HepG2 (cell line): ENCODE results near the gene SIAH1. TPM values are rescaled to one million over a fixed set of nuclear protein-coding genes. Genes with fewer than 3 reads are reported as not detected.
"Not testable (repeated sequence)": the region's sequence is repeated elsewhere in the genome, so short reads cannot be mapped to it uniquely, and the experiment has no call there.

Experiments used
- ATAC-seq: fragments of 200-7000 bp; cut with Tn5 transposase; 3 replicates; pipeline ENCODE4 v1.9.1; 2020; ENCODE audit warnings: mild to moderate bottlenecking, moderate library complexity
- BruUV-seq: library from RNA; stranded (reverse); fragments of 400-500 nt; replicated peaks from 2 replicates; lab custom pipeline; 2021; lab: Mats Ljungman, UMichigan
- CTCF ChIA-PET: fragments of 300-600 bp; formaldehyde crosslinking; extraction: SDS; loops from one replicate; lab custom pipeline; 2021; ENCODE audit warnings: low total read pairs, inconsistent platforms, low intra/inter-chr PET ratio; lab: Yijun Ruan, JAX
- POLR2A ChIA-PET: fragments of 350-600 bp; sonication (Branson Sonifier 250); formaldehyde crosslinking; loops from one replicate; lab custom pipeline; 2020; ENCODE audit warnings: antibody characterized with exemption, inconsistent platforms; lab: Yijun Ruan, JAX
- DNase-seq: peaks from one replicate; pipeline ENCODE4 v3.0.0-alpha.2; 2015; ENCODE audit warnings: low spot score
- FAIRE-seq: peaks from 3 replicates; lab custom pipeline; 2011; peaks lifted over from hg19 to GRCh38; lab: Jason Lieb, UNC
- H2AFZ ChIP-seq: one replicate; pipeline ENCODE4 v1.6.1; 2011; ENCODE audit warnings: low read length, inconsistent platforms
- H3K27ac ChIP-seq: fragments of 300-600 bp; 3 replicates; pipeline ENCODE4 v1.8.0; 2011; ENCODE audit warnings: mixed run types, mild to moderate bottlenecking, mixed read lengths, low read length, inconsistent platforms; ENCODE audit not compliant: insufficient read depth; ENCODE audit errors: extremely low read length
- H3K27me3 ChIP-seq, 2 experiments: fragments of 200-600 bp in 1 of 2; 2 replicates in 1 of 2; 3 replicates in 1 of 2; pipeline versions ENCODE4 v1.6.0 to v1.8.0; 2011; ENCODE audit warnings: low read length in 2 of 2, mild to moderate bottlenecking in 2 of 2, moderate library complexity in 2 of 2, inconsistent platforms in 1 of 2; ENCODE audit not compliant: insufficient read depth in 2 of 2, control insufficient read depth in 1 of 2
- H3K36me3 ChIP-seq, 2 experiments: fragments of 200-600 bp in 1 of 2; replicated peaks in 1 of 2; 2 replicates in 1 of 2; 3 replicates in 1 of 2; pipeline versions ENCODE4 v1.5.1 to v1.8.0; 2011; ENCODE audit warnings: low read length in 2 of 2, inconsistent platforms in 1 of 2; ENCODE audit not compliant: insufficient read depth in 2 of 2, control insufficient read depth in 1 of 2
- H3K4me1 ChIP-seq: 2 replicates; pipeline ENCODE4 v1.5.1; 2012; ENCODE audit warnings: low read length, inconsistent platforms; ENCODE audit not compliant: insufficient read depth
- H3K4me2 ChIP-seq: 2 replicates; pipeline ENCODE4 v1.6.0; 2011; ENCODE audit warnings: low read depth, low read length, inconsistent platforms
- H3K4me3 ChIP-seq, 3 experiments: fragments of 200-600 bp in 1 of 3; sonication (generic), shearing (Covaris generic) in 1 of 3; replicated peaks in 1 of 3; 2 replicates each; pipeline ENCODE4 v1.5.1; 2011 to 2016; ENCODE audit warnings: low read length in 3 of 3, inconsistent platforms in 2 of 3, low read depth in 2 of 3, mild to moderate bottlenecking in 2 of 3, control low read depth in 1 of 3, mixed read lengths in 1 of 3; ENCODE audit not compliant: insufficient read depth in 1 of 3
- H3K79me2 ChIP-seq: one replicate; pipeline ENCODE4 v1.6.1; 2011; ENCODE audit warnings: low read length, inconsistent platforms; ENCODE audit not compliant: insufficient read depth
- H3K9ac ChIP-seq: 2 replicates; pipeline ENCODE4 v1.6.0; 2011; ENCODE audit warnings: mild to moderate bottlenecking, low read depth, low read length, inconsistent platforms; ENCODE audit not compliant: insufficient read depth
- H3K9me3 ChIP-seq: 2 replicates; pipeline ENCODE4 v1.5.1; 2012; ENCODE audit warnings: mild to moderate bottlenecking, low read length
- H4K20me1 ChIP-seq: 2 replicates; pipeline ENCODE4 v1.6.0; 2011; ENCODE audit warnings: inconsistent platforms, mild to moderate bottlenecking, low read length, moderate library complexity; ENCODE audit not compliant: insufficient read depth
- FOSL2 ChIP-seq: sonication (generic); formaldehyde crosslinking; IDR thresholded peaks from 2 replicates; pipeline ENCODE4 v1.4.0; 2020; ENCODE audit warnings: missing genetic modification reagents
- FOXO4 ChIP-seq: sonication (generic); formaldehyde crosslinking; conservative IDR thresholded peaks from 2 replicates; pipeline ENCODE4 v1.8.1; 2023; ENCODE audit warnings: missing genetic modification reagents
- SAFB2 ChIP-seq: sonication (generic); formaldehyde crosslinking; IDR thresholded peaks from 2 replicates; pipeline ENCODE4 v1.5.1; 2020; ENCODE audit warnings: missing genetic modification reagents, low read depth, mild to moderate bottlenecking, borderline replicate concordance
- ZBTB33 ChIP-seq: sonication (generic); formaldehyde crosslinking; IDR thresholded peaks from 2 replicates; pipeline ENCODE4 v1.4.0; 2020; ENCODE audit warnings: missing genetic modification reagents
- ZBTB38 ChIP-seq: sonication (generic); formaldehyde crosslinking; IDR thresholded peaks from 2 replicates; pipeline ENCODE4 v1.5.1; 2020; ENCODE audit warnings: mild to moderate bottlenecking, missing genetic modification reagents
- WGBS: methylation state at CpG from one replicate; pipeline ENCODE4 v1.1.6; 2017; ENCODE audit warnings: low lambda C conversion rate; 5-methylcytosine and 5-hydroxymethylcytosine counted together
- in situ Hi-C: cut with HindIII; loops from 2 replicates; pipeline ENCODE4 v1.10.0; 2017; ENCODE audit warnings: low pct_unique_long_range_greater_than_20kb; ENCODE audit not compliant: extremely low pct_ligation_motif_present
- intact Hi-C: fragments of 100-400 bp; cut with micrococcal nuclease; formaldehyde crosslinking; loops from one replicate; pipeline ENCODE4 v1.10.0; 2022; ENCODE audit not compliant: unreplicated experiment
- polyA plus RNA-seq, 8 experiments: library from polyadenylated mRNA; depleted of rRNA in 3 of 8; stranded (reverse) in 7 of 8; unstranded in 1 of 8; fragments of >200 nt; fragmentation: Illumina TruSeq in 4 of 8; extraction: Trizol in 4 of 8; gene quantifications; 2 replicates each; pipeline versions ENCODE4 v1.2.1 to v1.2.3, GENCODE V29; 2011 to 2016; ENCODE audit warnings: low read depth in 4 of 8, missing spikeins in 1 of 8, mixed read lengths in 1 of 8; ENCODE audit not compliant: insufficient read depth in 1 of 8
- total RNA-seq, 5 experiments: library from RNA; depleted of rRNA; stranded (reverse); fragments of >200 nt; fragmentation: Illumina TruSeq; extraction: Trizol; gene quantifications; 2 replicates each; pipeline ENCODE4 v1.2.3, GENCODE V29; 2016; ENCODE audit warnings: low read depth in 1 of 5

SIAH1 gene
- total and polyA plus RNA-seq, 2 of the 13 experiments (the other 11 are each of a cell fraction or from before 2014, with no cell fraction given), result 16.0 to 28.6 TPM

GRCh38 chr16:48370668-48371392, 14.4 kb downstream of the SIAH1 start:
- TF ChIP-seq ZBTB33 (peak; percentile 81; the same call in 1 of the 2 replicates), FOXO4 (0 out of 2 replicates have a peak, but pooled peaks have one; percentile 35), FOSL2 (peak; percentile 69), SAFB2 (CRISPR knock-in tag) (0 out of 2 replicates have a peak, but pooled peaks have one; percentile 34), ZBTB38 (CRISPR knock-in tag) (0 out of 2 replicates have a peak, but pooled peaks have one; percentile 41)
- intact Hi-C loops, in situ Hi-C loops, BruUV-seq, H3K4me2 ChIP-seq, DNase-seq, ATAC-seq, H3K27ac ChIP-seq, H3K27me3 ChIP-seq, CTCF ChIA-PET, H3K9ac ChIP-seq, FAIRE-seq, H2AFZ ChIP-seq, H3K4me3 ChIP-seq, H3K9me3 ChIP-seq, H3K36me3 ChIP-seq: not testable (repeated sequence)
- H4K20me1 ChIP-seq, result peaks cover 44% of the 10 kb centered on the region
- 97% methylated on average over 18 of the region's 18 CpGs for WGBS
- H3K79me2 ChIP-seq, result peaks cover 99% of the 10 kb centered on the region
- peaks cover 55% of the 10 kb centered on the region for H3K4me1 ChIP-seq
- POLR2A ChIA-PET, result interaction anchor here (0.9 to 3.4 kb wide), 3 partner anchors 10 to 113 kb away, joined by 3 to 20 read pairs (median 4); partner anchors contain the start of gene SIAH1
